ENCODE results near the gene AUH. TPM values are rescaled to one million over a fixed set of nuclear protein-coding genes. Genes with fewer than 3 reads are reported as not detected.

AUH gene
- total RNA-seq, 1 donor = 19.6 TPM

GRCh38 chr9:91248707-91249106, 113.0 kb downstream of the AUH start:
- H3K4me3 ChIP-seq (ENCODE audit: low read depth, low read length) = no peak overlapping the region
- DNase-seq (ENCODE audit: low read depth) = no peak
- TF ChIP-seq CTCF (IDR thresholded peaks at IDR 0.05; ENCODE audit: insufficient read depth, low read length) = no peak

GRCh38 chr9:91247278-91247677, 114.4 kb downstream of the AUH start:
- no peak overlapping the region for H3K4me3 ChIP-seq (ENCODE audit: low read depth, low read length)
- no peak for DNase-seq (ENCODE audit: low read depth)
- TF ChIP-seq CTCF (IDR thresholded peaks at IDR 0.05; ENCODE audit: insufficient read depth, low read length) = no peak

GRCh38 chr9:91246846-91247245, 114.9 kb downstream of the AUH start:
- no peak for TF ChIP-seq CTCF (IDR thresholded peaks at IDR 0.05; ENCODE audit: insufficient read depth, low read length)
- no peak overlapping the region for H3K4me3 ChIP-seq (ENCODE audit: low read depth, low read length)
- peak; percentile 20 for DNase-seq (ENCODE audit: low read depth)

- peak; percentile 62 for DNase-seq (ENCODE audit: low read depth)
- TF ChIP-seq CTCF (IDR thresholded peaks at IDR 0.05; ENCODE audit: insufficient read depth, low read length) = no peak
- H3K4me3 ChIP-seq (ENCODE audit: low read depth, low read length) = no peak overlapping the region
Measured at GRCh38 chr9:91245431-91246313, 116.0 kb downstream of the AUH start.

GRCh38 chr9:91243029-91243428, 118.7 kb downstream of the AUH start:
- no peak overlapping the region for H3K4me3 ChIP-seq (ENCODE audit: low read depth, low read length)
- no peak for TF ChIP-seq CTCF (IDR thresholded peaks at IDR 0.05; ENCODE audit: insufficient read depth, low read length)
- no peak for DNase-seq (ENCODE audit: low read depth)

GRCh38 chr9:91241909-91242308, 119.8 kb downstream of the AUH start:
- DNase-seq (ENCODE audit: low read depth) = no peak
- H3K4me3 ChIP-seq (ENCODE audit: low read depth, low read length) = no peak overlapping the region
- no peak for TF ChIP-seq CTCF (IDR thresholded peaks at IDR 0.05; ENCODE audit: insufficient read depth, low read length)
